ENCODE results near the gene MAST1.

DNA sequence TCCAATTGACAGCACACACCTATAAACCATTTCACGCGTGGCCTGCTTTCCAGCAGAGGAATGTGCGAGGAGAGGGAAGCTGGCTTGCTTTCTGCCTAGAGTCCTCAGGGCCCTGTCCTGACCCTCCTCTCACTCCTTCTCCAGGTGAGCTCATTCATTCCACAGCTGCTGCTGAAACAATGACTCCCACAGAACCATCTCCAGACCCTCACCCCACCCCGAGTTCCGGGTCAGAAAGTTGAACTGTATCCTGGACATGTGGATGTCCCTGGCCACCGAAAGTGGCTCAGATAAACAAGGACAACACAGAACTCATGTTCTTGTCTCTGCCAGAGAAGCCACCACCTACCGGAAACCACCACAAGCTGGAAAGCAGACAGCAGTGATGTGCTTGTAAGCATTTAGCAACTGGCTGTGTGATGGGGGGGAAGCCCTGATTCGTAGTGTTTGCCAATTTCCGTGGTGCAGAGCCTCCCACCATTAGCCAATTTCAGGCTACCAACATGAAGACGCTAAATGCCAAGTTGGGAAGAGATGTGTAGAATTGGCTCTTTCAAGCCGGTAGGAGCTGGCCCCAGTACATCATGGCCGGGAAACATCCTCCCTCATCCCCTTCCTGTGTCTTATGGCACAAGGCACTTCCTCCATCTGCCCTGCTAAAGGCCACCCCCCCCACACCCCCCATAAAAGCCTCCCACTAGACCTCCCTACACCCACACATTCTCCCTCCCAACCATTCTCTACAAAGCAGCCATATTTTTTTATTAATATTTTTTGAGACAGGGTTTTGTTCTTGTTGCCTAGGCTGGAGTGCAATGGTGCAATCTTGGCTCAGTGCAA is 75.8 kb downstream of the MAST1 start:
- TF ChIP-seq, protein P1, sequence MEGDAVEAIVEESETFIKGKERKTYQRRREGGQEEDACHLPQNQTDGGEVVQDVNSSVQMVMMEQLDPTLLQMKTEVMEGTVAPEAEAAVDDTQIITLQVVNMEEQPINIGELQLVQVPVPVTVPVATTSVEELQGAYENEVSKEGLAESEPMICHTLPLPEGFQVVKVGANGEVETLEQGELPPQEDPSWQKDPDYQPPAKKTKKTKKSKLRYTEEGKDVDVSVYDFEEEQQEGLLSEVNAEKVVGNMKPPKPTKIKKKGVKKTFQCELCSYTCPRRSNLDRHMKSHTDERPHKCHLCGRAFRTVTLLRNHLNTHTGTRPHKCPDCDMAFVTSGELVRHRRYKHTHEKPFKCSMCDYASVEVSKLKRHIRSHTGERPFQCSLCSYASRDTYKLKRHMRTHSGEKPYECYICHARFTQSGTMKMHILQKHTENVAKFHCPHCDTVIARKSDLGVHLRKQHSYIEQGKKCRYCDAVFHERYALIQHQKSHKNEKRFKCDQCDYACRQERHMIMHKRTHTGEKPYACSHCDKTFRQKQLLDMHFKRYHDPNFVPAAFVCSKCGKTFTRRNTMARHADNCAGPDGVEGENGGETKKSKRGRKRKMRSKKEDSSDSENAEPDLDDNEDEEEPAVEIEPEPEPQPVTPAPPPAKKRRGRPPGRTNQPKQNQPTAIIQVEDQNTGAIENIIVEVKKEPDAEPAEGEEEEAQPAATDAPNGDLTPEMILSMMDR (IDR thresholded peaks at IDR 0.05) = no peak
- no peak for TF ChIP-seq EP300 (IDR thresholded peaks at IDR 0.05)

Measured in A549 (cell line).